Left lobe of liver (tissue), 2 donors: ENCODE measurements around the gene AGRN. TPM values are rescaled to one million over a fixed set of nuclear protein-coding genes. Genes with fewer than 3 reads are reported as not detected.
"Not testable (repeated sequence)": the region's sequence is repeated elsewhere in the genome, so short reads cannot be mapped to it uniquely, and the experiment has no call there.

Source experiments
- ATAC-seq: fragments of 200-7000 bp; cut with Tn5 transposase; one replicate; pipeline ENCODE4 v1.9.1; 2020; ENCODE audit warnings: mild to moderate bottlenecking, moderate library complexity
- DNase-seq: peaks from one replicate; pipeline ENCODE4 v3.0.0-alpha.2; 2020; ENCODE audit warnings: low spot score
- total RNA-seq: library from RNA; stranded (reverse); gene quantifications from one replicate; pipeline ENCODE4 v1.2.1, GENCODE V29; 2021
- donor health status: DM: no; HTN: no; CAD: no; lungs with moderate emphysema.
- donor health status: DM: no; HTN: yes; CAD: no.

AGRN gene
- total RNA-seq, 1 donor from 2014 or later: 39.3 TPM

DNA sequence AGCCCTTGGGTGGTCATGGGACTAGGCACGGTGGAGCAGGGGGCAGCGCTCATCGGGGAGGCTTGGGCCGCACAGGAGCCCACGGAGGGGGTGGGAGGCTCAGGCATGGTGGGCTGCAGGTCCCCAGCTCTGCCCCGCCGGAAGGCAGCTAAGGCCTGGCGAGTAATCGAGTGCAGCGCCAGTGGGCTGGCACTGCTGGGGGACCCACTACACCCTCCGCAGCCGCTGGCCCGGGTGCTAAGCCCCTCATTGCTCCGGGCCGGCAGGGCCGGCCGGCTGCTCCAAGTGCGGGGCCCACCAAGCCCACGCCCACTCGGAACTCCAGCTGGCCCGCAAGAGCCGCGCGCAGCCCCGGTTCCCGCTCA, 1.6 kb upstream of the AGRN start:
- not testable (repeated sequence) for ATAC-seq, DNase-seq

DNA sequence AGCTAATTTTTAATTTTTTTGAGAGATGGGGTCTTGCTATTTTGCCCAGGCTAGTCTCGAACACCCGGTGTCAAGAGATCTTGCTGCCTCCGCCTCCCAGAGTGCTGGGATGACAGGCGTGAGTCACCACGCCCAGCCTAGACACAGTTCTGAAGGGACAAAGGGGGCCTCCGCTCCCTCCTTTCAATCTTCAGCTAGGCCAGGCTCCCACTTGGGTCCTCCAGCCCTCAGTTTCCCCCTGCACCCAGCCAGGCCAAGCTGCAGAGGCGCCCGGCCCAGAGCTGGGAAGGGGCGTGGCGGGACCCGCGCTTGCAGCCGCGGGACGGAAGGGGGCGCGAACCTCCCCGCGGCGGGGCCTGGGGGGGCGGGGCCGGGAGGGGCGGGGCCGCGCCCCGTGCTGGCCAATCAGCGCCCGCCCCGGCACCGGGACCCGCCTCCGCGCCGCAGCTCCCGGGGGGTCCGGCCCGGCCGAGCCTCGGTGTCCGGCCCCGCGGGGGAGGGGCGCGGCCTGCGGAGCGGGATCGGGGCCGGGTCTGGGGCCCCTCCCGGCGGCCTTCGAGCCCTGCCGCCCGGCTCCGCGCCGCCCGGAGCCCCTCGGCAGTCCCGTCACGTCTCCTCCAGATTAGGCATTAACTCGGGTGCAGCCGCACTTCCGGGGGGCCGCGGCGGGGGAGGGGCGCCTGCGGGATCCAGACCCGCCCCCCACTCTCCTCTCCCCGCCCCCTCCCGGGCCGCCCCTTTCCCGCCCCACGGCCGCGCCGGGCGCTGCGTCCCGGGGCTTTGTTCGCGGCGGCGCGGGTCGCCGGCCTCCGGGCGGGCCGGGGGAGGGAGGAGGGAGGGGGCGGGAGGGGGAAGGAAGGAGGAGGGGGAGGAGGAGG, 559 bp upstream of the AGRN start:
- DNase-seq: peak; percentile 89
- peak; percentile 90 for ATAC-seq

DNA sequence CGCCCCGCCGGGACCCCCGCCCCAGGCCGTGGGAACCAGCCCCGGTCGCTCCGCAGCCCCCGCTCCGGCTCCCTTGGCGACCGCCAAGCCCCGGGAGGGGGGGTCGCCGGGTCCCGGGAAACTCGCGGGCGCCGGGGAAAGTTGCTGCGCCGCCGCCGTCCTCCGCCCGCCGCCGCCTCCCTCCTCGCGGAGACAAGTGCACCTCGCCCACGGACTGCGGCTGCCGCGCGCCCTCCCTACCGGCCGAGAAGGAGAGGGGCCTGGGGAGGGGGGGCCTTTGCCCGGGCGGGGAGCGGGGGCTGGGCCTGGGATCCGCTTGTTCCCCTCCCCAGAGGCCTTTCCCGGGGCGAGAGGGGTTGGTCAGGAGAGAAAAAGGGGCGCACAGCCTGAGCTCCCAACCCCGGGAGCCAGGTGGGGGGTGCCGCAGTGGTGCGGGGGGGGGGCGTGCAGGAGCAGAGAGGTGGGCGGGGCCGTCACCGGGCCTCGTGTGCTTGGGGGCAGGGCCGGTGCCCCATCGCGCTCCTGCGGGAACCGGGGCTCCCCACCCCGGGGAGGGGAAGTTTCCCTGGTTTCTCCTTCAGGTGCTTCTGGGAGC, 592 bp downstream of the AGRN start:
- ATAC-seq: no peak

DNA sequence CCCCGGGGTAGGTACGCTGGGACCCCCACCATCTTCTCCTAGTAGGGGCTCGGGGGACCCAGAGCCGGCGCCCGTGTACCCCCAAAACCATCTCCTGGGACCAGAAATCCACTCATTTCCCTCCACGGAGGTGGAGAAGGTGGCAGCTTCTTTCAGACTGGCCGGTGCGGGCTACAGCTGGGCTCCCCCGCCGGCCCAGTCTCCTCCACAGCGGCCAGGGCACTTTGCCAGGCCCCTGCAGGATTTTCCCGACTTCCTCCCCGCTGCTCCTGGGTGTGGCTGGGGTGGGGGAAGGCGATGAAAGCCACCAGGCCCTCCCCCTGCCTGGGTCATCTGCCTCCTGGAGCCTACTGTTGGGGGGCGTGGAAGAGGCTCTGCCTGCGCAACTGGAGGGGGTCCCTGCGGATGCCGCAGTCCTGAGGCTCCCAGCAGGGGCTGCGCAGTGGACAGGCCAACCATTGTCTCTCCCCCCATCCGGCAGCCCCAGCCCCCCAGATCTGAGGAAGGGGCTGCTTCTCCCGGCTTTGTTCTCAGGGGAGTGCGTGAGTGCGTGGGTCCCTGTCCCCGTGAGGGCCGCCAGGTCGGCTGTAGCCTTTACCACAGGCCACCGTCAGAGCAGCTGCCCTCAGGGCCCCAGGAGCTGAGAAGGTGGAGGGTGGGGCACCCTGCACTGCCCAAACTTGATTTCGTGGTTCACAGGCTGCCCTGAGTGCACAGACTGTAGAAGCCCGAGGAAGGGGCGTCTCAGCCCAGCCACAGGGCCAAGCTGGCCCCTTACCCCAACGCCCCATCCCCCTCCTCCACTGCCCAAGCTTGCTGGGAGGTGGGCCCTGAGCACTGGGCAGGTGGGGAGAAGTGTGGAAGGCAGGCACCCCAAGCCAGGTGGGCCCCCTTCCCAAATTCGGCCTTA, 1.3 kb downstream of the AGRN start:
- ATAC-seq (no peak), DNase-seq (peak; percentile 59)

More for the DNA sequence above, 592 bp downstream of the AGRN start:
- no peak for DNase-seq

DNA sequence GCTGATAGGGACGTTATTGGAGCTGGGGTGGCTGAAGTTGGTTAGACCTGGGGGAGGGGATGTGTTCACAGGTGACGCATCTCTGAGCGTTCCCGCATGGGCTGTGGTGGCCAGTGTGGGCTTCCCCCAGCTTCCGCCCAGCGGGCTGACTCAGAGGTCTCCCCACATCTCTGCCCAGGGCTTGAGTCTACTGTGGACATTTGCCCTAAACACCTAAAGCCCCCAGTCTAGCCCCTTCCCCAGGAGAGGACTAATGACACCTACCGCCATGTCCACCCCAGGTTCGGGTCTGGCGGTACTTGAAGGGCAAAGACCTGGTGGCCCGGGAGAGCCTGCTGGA, 2.0 kb downstream of the AGRN start:
- no peak for ATAC-seq
- DNase-seq: no peak

DNA sequence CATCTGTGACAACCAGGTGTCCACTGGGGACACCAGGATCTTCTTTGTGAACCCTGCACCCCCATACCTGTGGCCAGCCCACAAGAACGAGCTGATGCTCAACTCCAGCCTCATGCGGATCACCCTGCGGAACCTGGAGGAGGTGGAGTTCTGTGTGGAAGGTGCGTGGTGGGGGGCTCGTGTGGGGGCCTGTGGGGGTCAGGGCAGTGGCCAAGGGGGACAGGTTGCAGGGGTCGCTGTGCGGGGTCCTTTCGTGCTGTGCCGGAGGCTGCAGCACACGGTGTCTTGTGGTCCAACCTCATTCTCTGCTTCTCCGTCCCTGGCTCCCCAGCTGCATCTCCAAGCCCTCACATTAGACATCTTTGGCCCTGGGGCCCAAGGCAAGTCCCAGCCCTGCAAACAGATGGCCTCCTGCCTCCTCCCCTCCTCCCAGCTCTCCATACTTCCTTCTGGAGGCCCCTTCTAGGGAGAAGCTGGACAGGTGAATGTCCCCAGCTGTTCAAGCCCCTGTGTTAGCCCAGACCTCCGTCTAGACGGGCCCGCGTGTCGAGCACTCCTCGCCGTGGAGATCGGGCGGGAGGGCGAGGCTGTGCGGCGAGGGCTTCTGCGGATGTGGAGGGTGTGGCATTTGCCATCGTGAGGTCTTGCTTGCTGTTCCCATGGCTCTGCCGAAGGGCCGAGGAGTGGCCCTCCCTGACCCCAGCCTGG, 2.5 kb downstream of the AGRN start:
- ATAC-seq: no peak
- no peak for DNase-seq

DNA sequence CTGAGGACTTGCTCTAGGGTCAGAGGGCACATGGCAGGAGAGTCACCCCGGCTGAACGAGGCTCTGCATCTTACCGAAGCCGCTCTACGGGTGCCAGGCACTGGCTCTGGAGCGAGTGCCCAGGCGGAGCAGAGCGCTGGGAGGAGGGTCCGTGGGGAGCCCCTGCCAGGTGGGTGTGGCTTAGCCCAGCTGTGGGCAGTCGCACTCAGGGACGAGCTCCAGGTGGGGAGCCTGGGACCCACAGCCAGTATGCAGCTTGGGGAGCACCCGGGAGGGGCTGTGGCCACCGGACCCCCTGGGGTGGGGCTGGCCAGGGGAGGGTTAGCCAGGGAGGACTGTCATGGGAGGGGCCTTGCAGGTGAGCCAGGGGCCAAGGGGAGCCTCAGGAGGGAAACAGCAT, 3.8 kb downstream of the AGRN start:
- no peak for ATAC-seq
- no peak for DNase-seq

DNA sequence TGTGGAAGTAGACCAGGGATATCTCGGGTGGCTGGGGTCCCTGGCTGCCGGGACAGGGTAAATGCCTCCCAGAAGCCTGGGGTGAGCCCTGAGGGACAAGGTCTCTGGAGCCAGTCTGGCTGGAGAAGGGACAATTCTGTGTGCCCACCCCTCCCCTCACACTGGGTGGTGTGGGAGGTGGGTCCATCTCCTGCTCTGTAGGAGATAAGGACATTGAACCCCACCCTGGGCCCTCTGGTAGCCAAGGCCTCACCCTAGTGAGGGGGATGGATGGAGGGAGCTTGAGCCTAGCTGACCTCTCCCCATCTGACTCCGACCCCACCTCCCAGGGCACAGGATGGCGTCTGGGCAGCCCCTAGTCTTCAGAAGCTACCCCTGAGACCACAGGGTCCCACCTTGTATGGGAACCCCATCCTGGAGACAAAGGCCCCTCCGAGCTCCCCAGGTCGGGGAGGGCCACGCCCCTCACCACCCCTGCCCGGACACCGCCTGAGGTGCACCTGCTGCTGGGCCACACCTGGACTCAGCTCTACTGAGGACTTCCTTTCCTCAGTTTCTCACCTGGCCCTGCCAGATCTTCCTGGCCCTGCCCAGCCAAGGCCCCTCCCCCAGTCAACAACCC, 4.3 kb downstream of the AGRN start:
- no peak for DNase-seq
- no peak for ATAC-seq

DNA sequence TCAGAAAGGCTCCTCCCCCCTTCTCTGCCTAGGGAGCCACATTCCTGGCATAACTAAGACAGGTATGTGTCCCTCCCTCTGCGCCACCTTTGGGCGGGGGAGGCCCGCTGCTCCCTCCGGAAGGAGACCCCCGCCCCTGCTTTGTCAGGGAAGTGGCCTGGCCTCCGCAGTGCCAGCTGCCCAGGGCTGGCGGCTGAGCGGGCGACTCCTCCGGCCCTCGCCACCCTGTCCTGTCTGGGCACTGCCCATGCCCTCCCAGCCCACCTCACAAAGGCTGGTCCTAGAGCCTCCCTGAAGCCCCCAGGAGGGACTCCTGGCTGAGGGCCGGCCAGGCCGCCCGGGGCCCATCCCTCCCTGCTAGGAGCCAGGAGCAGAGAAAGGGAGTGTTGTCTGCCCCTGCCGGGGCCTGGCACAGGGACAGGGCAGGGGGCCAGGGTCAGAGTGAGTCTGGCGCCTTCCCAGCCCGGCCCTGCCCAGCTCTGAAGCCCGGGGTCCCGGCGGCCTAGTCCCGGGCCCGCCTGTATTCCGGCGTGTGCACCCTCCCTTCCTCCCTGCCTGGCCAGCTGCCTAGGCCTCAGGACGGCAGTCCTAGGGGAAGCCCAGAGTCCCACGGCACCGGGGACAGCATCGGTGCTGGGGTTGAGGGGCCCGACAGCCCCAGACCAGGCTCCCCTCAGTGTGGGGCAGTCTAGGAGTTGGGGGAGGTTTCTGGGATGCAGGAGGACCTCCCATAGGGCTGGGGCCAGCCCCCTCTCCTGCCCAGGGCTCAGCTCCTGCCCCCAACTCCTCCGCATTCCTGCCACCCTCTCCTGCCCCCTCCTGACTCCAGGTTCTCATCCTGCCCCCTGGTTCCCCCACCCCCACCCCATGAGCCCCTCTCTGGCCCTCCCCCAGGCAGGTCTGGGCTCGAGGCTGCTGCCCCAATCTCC, 5.1 kb downstream of the AGRN start:
- ATAC-seq (no peak), DNase-seq (no peak)

DNA sequence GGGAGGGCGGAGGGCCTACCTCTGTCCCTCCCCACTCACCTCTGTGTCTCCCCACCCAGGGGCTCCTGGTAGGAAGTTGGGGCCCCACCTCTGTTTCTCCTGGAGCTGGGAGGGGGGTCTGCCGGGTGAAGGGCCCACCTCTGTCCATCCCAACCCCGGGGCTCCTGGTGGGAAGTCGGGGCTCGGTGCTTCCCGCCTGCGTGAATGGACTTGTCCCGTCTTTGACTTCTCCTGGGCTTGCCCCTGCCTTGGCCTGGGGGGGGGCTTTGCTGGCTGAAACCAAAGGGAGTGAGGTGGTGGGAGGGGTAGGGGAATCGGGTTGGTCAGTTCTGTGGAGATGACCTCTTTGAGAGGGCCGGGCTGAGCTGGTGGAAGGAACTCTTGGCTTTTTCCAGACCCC, 5.8 kb downstream of the AGRN start:
- DNase-seq (no peak), ATAC-seq (no peak)

DNA sequence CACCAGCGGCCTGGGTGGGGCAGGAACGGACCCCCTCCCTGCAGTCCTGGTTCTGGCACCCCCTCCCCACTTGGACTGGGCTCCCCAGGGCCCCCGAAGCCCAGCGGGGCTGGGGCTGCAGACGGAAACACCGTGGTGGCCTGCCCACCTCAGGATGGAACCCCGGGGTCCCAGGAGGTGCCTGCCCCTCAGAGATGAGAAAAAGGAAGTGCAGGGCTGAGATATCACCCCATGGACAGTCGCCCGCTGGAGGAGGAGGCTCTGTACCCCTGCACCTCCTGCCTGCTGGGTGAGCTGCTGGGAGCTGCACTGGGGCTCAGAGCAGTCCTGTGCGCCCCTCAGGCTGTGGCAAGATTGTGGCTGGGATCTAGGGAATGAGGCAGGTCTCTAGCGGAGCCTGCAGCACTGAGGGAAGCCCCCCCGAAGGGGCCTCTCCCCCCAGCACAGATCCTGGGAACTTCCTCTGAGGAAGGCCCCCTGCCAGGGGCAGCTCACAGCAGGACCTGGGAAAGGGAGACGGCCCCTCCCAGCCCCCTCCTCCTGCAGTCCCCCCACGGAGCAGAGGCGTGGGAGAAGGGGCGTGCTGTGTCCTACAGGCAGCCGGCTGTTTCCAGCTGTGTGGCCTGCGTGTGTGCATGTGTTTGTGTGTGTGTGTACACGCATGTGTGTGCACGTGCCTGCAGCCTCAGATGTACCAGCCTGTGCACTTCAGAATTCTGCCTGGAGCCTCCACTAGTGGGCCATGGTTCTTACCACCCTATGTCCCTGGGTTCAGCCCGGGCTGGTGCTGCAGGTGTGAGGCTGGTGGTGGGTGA, 6.9 kb downstream of the AGRN start:
- DNase-seq: no peak

DNA sequence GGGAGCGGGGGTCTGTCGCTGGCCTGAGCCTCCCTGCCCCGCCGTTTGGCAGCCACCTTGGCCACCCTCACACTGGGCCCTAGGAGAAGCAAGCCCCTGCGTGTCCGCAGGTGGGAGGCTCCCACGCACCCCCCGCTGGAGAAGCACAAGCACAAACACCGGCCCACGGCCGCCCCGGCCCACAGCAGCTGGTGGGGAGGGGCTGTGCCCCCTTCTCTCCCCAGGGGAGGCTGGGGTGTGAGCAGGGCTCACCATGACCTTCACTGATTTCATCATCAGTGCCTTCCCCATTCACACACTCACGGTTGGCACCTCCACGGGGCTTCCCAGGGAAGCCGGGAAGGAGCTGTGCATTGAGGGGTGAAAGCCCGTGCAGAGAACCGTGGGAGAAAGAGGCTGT, 7.9 kb downstream of the AGRN start:
- no peak for DNase-seq

More for the DNA sequence above, 6.9 kb downstream of the AGRN start:
- ATAC-seq: no peak

DNA sequence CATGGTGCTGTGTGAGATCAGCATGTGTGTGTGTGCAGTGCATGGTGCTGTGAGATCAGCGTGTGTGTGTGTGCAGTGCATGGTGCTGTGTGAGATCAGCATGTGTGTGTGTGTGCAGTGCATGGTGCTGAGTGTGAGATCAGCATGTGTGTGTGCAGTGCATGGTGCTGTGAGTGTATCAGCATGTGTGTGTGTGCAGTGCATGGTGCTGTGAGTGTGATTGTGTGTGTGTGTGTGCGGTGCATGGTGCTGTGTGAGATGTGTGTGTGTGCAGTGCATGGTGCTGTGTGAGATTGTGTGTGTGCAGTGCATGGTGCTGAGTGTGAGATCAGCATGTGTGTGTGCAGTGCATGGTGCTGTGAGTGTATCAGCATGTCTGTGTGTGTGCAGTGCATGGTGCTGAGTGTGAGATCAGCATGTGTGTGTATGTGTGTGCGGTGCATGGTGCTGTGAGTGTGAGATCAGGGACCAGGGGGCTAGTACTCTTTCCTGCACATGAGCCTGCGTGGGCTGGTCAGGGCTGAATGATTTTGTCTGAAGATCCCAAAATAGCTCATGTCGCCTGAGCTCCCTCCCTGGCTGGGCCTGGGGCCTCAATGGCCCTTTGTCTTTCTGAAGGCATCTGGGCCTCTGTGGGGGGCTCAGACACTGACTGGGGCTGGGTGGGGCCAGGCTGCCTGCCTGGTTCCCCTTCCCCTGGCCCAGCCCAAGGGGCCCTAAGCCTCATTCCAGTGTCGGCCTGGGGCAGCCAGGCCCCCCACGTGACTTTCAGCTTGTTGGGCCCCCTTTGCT, 11.1 kb downstream of the AGRN start:
- ATAC-seq, DNase-seq: not testable (repeated sequence)

More for the DNA sequence above, 7.9 kb downstream of the AGRN start:
- ATAC-seq: no peak

DNA sequence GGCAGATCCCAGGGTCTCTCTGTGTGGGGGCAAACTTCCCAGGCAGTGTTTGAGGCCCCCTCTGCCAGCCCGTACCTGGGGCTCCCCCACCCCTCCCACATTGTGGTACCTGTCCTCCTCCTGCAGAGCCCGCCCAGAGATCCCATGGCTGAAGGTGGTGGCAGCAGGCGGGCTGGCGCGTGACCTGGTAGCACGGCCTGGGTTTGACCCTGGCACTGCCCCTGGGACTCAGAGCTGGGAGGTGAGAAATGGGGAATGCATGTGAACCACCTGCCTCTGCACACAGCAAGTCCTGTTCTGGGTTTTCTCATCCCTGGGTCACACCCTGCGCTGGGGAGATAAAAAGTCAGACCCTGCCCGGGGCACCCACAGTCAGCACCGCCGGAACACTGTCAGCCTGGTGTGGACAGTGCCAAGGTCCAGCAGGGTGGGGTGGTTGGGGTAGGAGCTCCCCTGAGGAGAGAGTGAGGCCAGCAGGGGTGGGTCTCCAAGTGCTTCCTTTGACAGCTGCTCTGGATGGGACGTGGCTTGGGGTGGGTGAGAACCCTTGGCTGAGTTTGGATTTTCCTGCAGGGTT, 11.8 kb downstream of the AGRN start:
- ATAC-seq: no peak
- no peak for DNase-seq

DNA sequence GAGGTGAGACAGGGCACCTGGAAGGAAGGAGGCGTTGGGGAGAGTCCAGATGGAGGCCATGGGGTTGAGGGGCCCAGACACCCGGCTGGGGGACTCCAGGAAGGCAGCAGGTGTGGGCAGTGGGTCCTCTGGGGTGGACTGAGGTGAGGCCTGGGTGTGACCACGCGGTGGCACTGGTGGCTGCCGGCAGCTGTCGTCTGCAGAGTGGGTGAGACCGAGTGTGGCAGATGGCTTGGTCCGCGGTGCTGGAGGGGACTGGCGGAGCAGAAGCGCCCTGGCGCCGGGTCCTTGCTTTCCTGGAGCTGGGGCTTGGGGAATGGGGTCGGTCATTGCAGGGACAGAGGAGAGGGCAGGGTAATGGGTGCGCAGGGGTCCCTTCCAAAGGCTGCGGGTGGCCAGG, 12.5 kb downstream of the AGRN start:
- no peak for DNase-seq
- ATAC-seq: peak; percentile 70

DNA sequence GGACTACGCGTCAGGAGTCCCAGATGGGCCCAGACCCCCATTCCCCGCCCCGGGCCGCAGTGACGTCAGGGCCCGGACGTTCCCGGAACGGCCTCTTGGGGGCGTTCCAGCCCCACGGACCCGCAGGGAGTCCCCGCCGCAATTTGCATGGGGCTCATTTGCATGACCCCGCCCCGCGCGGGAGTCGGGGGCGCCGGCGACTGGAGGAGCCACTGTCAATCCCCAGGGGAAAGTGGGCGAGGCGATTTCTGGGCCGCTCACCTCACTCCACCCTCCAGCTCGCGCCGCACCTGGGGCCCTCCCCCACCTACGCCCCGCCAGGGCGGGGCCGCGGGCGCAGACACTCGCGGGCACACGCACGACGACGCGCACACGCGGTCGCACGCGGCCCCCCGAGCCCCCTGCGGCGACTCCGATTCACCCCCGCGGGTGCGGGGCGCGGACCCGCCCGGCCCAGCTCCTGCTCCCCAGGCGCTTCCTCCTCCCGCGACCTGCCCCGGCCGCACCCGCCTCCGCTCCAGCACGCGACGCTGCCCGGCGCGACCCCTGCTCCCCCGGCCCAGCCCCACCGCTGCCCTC, 13.2 kb downstream of the AGRN start:
- DNase-seq (peak; percentile 66), ATAC-seq (peak; percentile 75)
